GM21737 (cell line): ENCODE measurements around the gene MDGA2.

Experiments
- ATAC-seq: cut with Tn5 transposase; IDR thresholded peaks from one replicate; pipeline ENCODE4 v1.9.1; 2021; ENCODE audit warnings: mild to moderate bottlenecking, moderate library complexity; ENCODE audit not compliant: unreplicated experiment

MDGA2 gene

GRCh38 chr14:47490766-47491165 is 184.6 kb downstream of the MDGA2 start:
- no peak for ATAC-seq

- no peak for ATAC-seq
Measured at GRCh38 chr14:47490353-47490752, 185.1 kb downstream of the MDGA2 start.

- ATAC-seq = no peak
Measured at GRCh38 chr14:47485421-47485820, 190.0 kb downstream of the MDGA2 start.

- ATAC-seq = no peak
Measured at GRCh38 chr14:47483449-47483848, 192.0 kb downstream of the MDGA2 start.

GRCh38 chr14:47471075-47471474 is 204.3 kb downstream of the MDGA2 start:
- ATAC-seq = no peak

- no peak for ATAC-seq
Measured at GRCh38 chr14:47466916-47467315, 208.5 kb downstream of the MDGA2 start.

GRCh38 chr14:47454025-47454424 is 221.4 kb downstream of the MDGA2 start:
- ATAC-seq = no peak

GRCh38 chr14:47447076-47447475 is 228.3 kb downstream of the MDGA2 start:
- ATAC-seq = no peak

GRCh38 chr14:47442211-47442610 is 233.2 kb downstream of the MDGA2 start:
- ATAC-seq = no peak

- ATAC-seq = no peak
Measured at GRCh38 chr14:47439953-47440352, 235.5 kb downstream of the MDGA2 start.

GRCh38 chr14:47438650-47439140 is 236.7 kb downstream of the MDGA2 start:
- ATAC-seq = no peak

GRCh38 chr14:47435331-47435965 is 240.0 kb downstream of the MDGA2 start:
- ATAC-seq = no peak

- ATAC-seq = no peak
Measured at GRCh38 chr14:47427629-47428028, 247.8 kb downstream of the MDGA2 start.

- no peak for ATAC-seq
Measured at GRCh38 chr14:47425302-47425701, 250.1 kb downstream of the MDGA2 start.

- no peak for ATAC-seq
Measured at GRCh38 chr14:47422191-47422590, 253.2 kb downstream of the MDGA2 start.

- no peak for ATAC-seq
Measured at GRCh38 chr14:47411523-47411922, 263.9 kb downstream of the MDGA2 start.

- no peak for ATAC-seq
Measured at GRCh38 chr14:47392326-47392725, 283.1 kb downstream of the MDGA2 start.

- no peak for ATAC-seq
Measured at GRCh38 chr14:47390831-47391504, 284.4 kb downstream of the MDGA2 start.

- ATAC-seq = no peak
Measured at GRCh38 chr14:47389535-47389934, 285.9 kb downstream of the MDGA2 start.

- no peak for ATAC-seq
Measured at GRCh38 chr14:47366006-47366405, 309.4 kb downstream of the MDGA2 start.

- no peak for ATAC-seq
Measured at GRCh38 chr14:47365233-47365632, 310.2 kb downstream of the MDGA2 start.

GRCh38 chr14:47353186-47353585 is 322.2 kb downstream of the MDGA2 start:
- ATAC-seq = no peak

GRCh38 chr14:47346849-47347248 is 328.6 kb downstream of the MDGA2 start:
- ATAC-seq = no peak
